Left colon (tissue), 2 donors: ENCODE data around the gene RRP8. TPM values are rescaled to one million over a fixed set of nuclear protein-coding genes. Genes with fewer than 3 reads are reported as not detected.

Experiments used
- ATAC-seq: fragments of 200-7000 bp; cut with Tn5 transposase; one replicate; pipeline ENCODE4 v1.9.1; 2020; ENCODE audit warnings: mild to moderate bottlenecking, moderate library complexity
- DNase-seq, 2 donors: peaks; one replicate each; pipeline ENCODE4 v3.0.0-alpha.2; 2020
- intact Hi-C, 2 donors: fragments of 100-400 bp; cut with DNase I in 1 of 2; cut with micrococcal nuclease in 1 of 2; formaldehyde crosslinking; loops; one replicate each; pipeline versions ENCODE4 v1.11.2 to v1.14.0; 2022; cut with DNase I, micrococcal nuclease
- total RNA-seq, 2 donors: library from RNA; stranded (reverse); fragmentation: NEBNext Ultra II Directional; extraction: Animal tissue kit (Norgen Biotek cat#: 25700); gene quantifications; one replicate each; pipeline ENCODE4 v1.2.1, GENCODE V29; 2021
- donor health status: DM: no; HTN: no; CAD: no.
- donor health status: DM: yes; HTN: yes; CAD: no.

The RRP8 gene
- total RNA-seq, 2 donors from 2014 or later = 16.5 to 16.8 TPM

DNA sequence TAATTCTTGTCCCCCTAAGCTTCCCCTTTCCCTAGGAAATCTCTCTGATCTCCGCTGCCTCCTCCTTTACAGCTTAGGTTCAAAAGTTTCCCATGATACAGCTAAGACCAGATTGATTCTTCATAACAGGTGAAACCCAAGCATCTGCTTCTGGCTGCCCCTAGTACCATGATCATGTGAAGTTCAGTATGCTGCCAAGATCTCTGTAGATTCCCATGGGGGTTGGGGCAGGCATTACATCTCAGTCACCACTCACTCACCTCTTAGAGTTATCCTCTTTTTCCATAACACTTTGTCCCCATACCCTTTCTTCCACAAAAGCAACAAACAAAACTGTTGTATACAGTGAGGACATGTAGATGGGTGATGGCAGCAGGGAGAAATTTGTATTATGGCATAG, 44.0 kb downstream of the RRP8 start:
- no peak for ATAC-seq

GRCh38 chr11:6557761-6558674, 45.4 kb downstream of the RRP8 start:
- ATAC-seq (no peak), DNase-seq (no peak)
- intact Hi-C loops = no loop called here

More for the DNA sequence above, 44.0 kb downstream of the RRP8 start:
- intact Hi-C loops = no loop called here
- DNase-seq = no peak

DNA sequence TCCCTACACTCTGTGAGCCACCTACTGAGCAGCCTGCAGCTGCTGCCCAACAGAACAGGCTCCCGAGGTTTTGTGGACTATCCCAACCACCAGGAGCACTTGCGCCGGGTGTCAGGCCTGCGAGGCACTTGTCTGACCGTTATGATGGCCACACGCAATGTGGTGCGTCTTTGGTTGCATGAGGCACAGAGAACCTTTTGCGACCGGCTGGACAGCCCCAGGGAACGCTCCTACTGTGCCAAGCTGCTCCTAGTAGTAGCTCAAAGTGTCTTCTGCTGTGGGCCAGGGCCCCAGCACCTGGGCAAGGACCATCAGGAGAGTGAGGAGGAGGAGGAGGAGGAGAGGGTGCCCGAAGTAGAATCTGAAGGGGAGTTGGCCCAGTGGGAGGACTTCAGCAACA, 46.4 kb downstream of the RRP8 start:
- DNase-seq (no peak), ATAC-seq (no peak)
- intact Hi-C loops = no loop called here

GRCh38 chr11:6556139-6556949, 47.1 kb downstream of the RRP8 start:
- intact Hi-C loops = no loop called here
- DNase-seq (no peak), ATAC-seq (no peak)

GRCh38 chr11:6554828-6555706, 48.3 kb downstream of the RRP8 start:
- intact Hi-C loops = no loop called here
- DNase-seq (no peak), ATAC-seq (no peak)

GRCh38 chr11:6553634-6554033, 49.8 kb downstream of the RRP8 start:
- ATAC-seq (no peak), DNase-seq (no peak)
- intact Hi-C loops = no loop called here

GRCh38 chr11:6548641-6549040, 54.8 kb downstream of the RRP8 start:
- intact Hi-C loops = no loop called here
- ATAC-seq (no peak), DNase-seq (no peak)

DNA sequence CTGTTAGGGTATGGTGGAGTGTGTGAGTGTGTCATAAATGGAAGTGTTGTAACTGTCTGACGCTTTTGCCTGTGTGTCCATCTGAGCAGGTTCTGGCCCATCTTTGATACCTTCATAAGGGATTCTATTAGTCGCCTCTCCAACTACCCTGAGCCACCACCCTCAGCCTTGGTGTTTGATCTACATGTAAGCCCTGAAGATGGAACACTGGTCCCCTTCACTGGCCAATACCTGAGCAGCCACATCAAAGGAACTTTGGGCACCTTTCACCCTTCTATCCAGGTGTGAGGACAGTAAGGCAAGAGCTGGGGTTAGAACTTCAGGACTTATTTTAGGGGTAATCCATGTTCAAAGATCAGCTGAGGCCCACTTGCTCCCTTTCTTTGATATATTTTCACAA, 55.3 kb downstream of the RRP8 start:
- DNase-seq (no peak), ATAC-seq (no peak)
- intact Hi-C loops = no loop called here

GRCh38 chr11:6547177-6547576, 56.2 kb downstream of the RRP8 start:
- no peak for DNase-seq
- ATAC-seq = no peak
- intact Hi-C loops = no loop called here

GRCh38 chr11:6546735-6547134, 56.7 kb downstream of the RRP8 start:
- intact Hi-C loops = no loop called here
- no peak for ATAC-seq
- DNase-seq = no peak

- intact Hi-C loops = no loop called here
- no peak for DNase-seq
- ATAC-seq = no peak
Observed at GRCh38 chr11:6545917-6546605, 57.4 kb downstream of the RRP8 start.

Other genes with a start within 250 kb of the RRP8 start
- gene SMPD1, start 213.1 kb downstream of the RRP8 start, total RNA-seq = 100 to 1,000 TPM in 1 of 2 donors, 10 to 100 TPM in 1; 50.8 to 136 TPM
- gene APBB1, start 184.5 kb downstream of the RRP8 start, total RNA-seq = 10 to 100 TPM in 1 of 2 donors, 1 to 10 TPM in 1; 5.2 to 11.2 TPM
- 1 to 10 TPM; 2.4 to 2.5 TPM for gene HPX, start 162.6 kb downstream of the RRP8 start, total RNA-seq
- 10 to 100 TPM; 37.6 to 49.3 TPM for gene TRIM3, start 129.7 kb downstream of the RRP8 start, total RNA-seq
- 10 to 100 TPM; 70.2 to 85.6 TPM for gene ARFIP2, start 122.3 kb downstream of the RRP8 start, total RNA-seq
- gene TIMM10B, start 122.1 kb downstream of the RRP8 start, total RNA-seq = 10 to 100 TPM; 47.8 to 48.6 TPM
- gene DNHD1, start 106.3 kb downstream of the RRP8 start, total RNA-seq = 10 to 100 TPM; 11.8 to 18.9 TPM
- gene ILK, start 158 bp upstream of the RRP8 start, total RNA-seq = 100 to 1,000 TPM in 1 of 2 donors, 10 to 100 TPM in 1; 92.7 to 149 TPM
- gene TAF10, start 8.6 kb upstream of the RRP8 start, total RNA-seq = 100 to 1,000 TPM; 113 to 146 TPM
- 100 to 1,000 TPM in 1 of 2 donors, 10 to 100 TPM in 1; 71.7 to 105 TPM for gene TPP1, start 15.8 kb upstream of the RRP8 start, total RNA-seq
- 1 to 10 TPM; 2.8 to 7.6 TPM for gene DCHS1, start 52.2 kb upstream of the RRP8 start, total RNA-seq
- 10 to 100 TPM; 24.7 to 29.9 TPM for gene MRPL17, start 79.7 kb upstream of the RRP8 start, total RNA-seq
- under 1 TPM; 0.11 to 0.21 TPM for gene OR2AG2, start 168.4 kb upstream of the RRP8 start, total RNA-seq
- gene OR2AG1, start 179.4 kb upstream of the RRP8 start, total RNA-seq = not detected
- under 1 TPM; 0.08 to 0.43 TPM for gene OR6A2, start 196.1 kb upstream of the RRP8 start, total RNA-seq
- not detected for gene OR10A5, start 242.1 kb upstream of the RRP8 start, total RNA-seq